Measurements from ENCODE around the gene APOBEC3A. TPM values are rescaled to one million over a fixed set of nuclear protein-coding genes. Genes with fewer than 3 reads are reported as not detected.

APOBEC3A gene
- total and polyA plus RNA-seq, 3 experiments from 2014 or later, result not detected

- H3K4me1 ChIP-seq (ENCODE audit: insufficient read depth, low read length), result no peaks in the 10 kb centered on the region
These were observed 5.7 kb upstream of the APOBEC3A start for GRCh38 chr22:38951734-38952133.

GRCh38 chr22:38952281-38952993 lies 5.0 kb upstream of the APOBEC3A start:
- H3K27me3 ChIP-seq (ENCODE audit: insufficient read depth, low read length, poor library complexity, severe bottlenecking), result no peaks in the 10 kb centered on the region
- Mint-ChIP-seq H3K27ac (peak overlapping the region in 2 of 8 donors; percentile 12 to 66), H3K27me3 (peaks cover 6 to 13% of the 10 kb centered on the region in 2 donors), H3K9me3 (no peaks in the 10 kb centered on the region), H3K36me3 (no peaks in the 10 kb centered on the region), H3K4me3 (no peak overlapping the region), H3K4me1 (peaks cover 0 to 5% (median 5%) of the 10 kb centered on the region in 3 donors)
- CTCF ChIA-PET, result interaction anchor here (1.1 to 1.8 kb wide), 2 partner anchors 25 to 50 kb away, joined by 3 to 4 read pairs; no protein-coding TSS in a partner anchor
- no peak for DNase-seq
- H3K4me1 ChIP-seq (ENCODE audit: insufficient read depth, low read length), result no peaks in the 10 kb centered on the region
- H3K27ac ChIP-seq (ENCODE audit: low read depth, low read length), result no peak overlapping the region
- H3K9me3 ChIP-seq (ENCODE audit: low read length), result no peaks in the 10 kb centered on the region
- H3K4me3 ChIP-seq (ENCODE audit: low read length), result no peak overlapping the region
- H3K36me3 ChIP-seq (ENCODE audit: insufficient read depth, low read length), result no peaks in the 10 kb centered on the region
- POLR2A ChIA-PET, result no interaction called here

More at GRCh38 chr22:38951734-38952133, 5.7 kb upstream of the APOBEC3A start:
- no peak overlapping the region for H3K27ac ChIP-seq (ENCODE audit: low read depth, low read length)
- no peak overlapping the region for H3K4me3 ChIP-seq (ENCODE audit: low read length)
- Mint-ChIP-seq H3K9me3 (no peaks in the 10 kb centered on the region), H3K4me3 (no peak overlapping the region), H3K27ac (no peak overlapping the region), H3K27me3 (peaks cover 10 to 19% of the 10 kb centered on the region in 2 donors), H3K4me1 (peaks cover 0 to 5% (median 5%) of the 10 kb centered on the region in 3 donors), H3K36me3 (no peaks in the 10 kb centered on the region)
- no peaks in the 10 kb centered on the region for H3K9me3 ChIP-seq (ENCODE audit: low read length)
- ChIA-PET CTCF (interaction anchor here (1.8 kb wide), 1 partner anchor 24 kb away, joined by 4 read pairs; no protein-coding TSS in a partner anchor), POLR2A (no interaction called here)
- DNase-seq, result no peak
- H3K27me3 ChIP-seq (ENCODE audit: insufficient read depth, low read length, poor library complexity, severe bottlenecking), result no peaks in the 10 kb centered on the region
- no peaks in the 10 kb centered on the region for H3K36me3 ChIP-seq (ENCODE audit: insufficient read depth, low read length)

DNA sequence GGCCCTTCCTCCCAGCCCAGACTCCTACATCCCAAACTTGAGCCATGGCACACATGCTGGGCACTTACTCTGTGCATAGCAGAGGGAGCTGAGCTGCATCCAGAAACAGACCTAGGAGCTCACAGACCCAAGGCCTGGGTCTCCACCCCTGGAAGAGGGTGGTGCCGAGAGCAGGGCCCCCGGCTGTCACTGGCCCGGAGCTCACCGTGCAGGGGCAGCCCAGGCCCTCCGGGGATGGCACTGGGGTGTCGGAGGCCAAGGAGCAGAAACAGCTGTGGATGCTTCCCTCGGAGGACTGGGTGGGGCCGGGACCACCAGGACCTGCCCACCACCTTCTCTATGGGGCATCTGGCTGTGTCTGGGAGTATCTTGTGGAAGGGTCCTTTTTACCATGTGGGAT lies 4.3 kb upstream of the APOBEC3A start:
- Mint-ChIP-seq H3K4me3 (no peak overlapping the region), H3K9me3 (no peaks in the 10 kb centered on the region), H3K36me3 (no peaks in the 10 kb centered on the region), H3K27ac (no peak overlapping the region), H3K27me3 (peaks cover 2 to 7% of the 10 kb centered on the region in 2 donors), H3K4me1 (peaks cover 0 to 5% (median 5%) of the 10 kb centered on the region in 3 donors)
- H3K27me3 ChIP-seq (ENCODE audit: insufficient read depth, low read length, poor library complexity, severe bottlenecking), result no peaks in the 10 kb centered on the region
- peak in 1 of 5 donors; percentile 25 for DNase-seq
- H3K4me1 ChIP-seq (ENCODE audit: insufficient read depth, low read length), result no peaks in the 10 kb centered on the region
- ChIA-PET POLR2A (no interaction called here), CTCF (interaction anchor here (1.1 kb wide), 1 partner anchor 50 kb away, joined by 3 read pairs; no protein-coding TSS in a partner anchor)
- no peaks in the 10 kb centered on the region for H3K36me3 ChIP-seq (ENCODE audit: insufficient read depth, low read length)
- H3K27ac ChIP-seq (ENCODE audit: low read depth, low read length), result no peak overlapping the region
- no peak overlapping the region for H3K4me3 ChIP-seq (ENCODE audit: low read length)
- no peaks in the 10 kb centered on the region for H3K9me3 ChIP-seq (ENCODE audit: low read length)

GRCh38 chr22:38953577-38954413 lies 3.6 kb upstream of the APOBEC3A start:
- Mint-ChIP-seq H3K36me3 (no peaks in the 10 kb centered on the region), H3K27ac (peak overlapping the region in 2 of 8 donors; percentile 33 to 46), H3K9me3 (no peaks in the 10 kb centered on the region), H3K4me3 (no peak overlapping the region), H3K4me1 (peaks cover 0 to 5% (median 5%) of the 10 kb centered on the region in 3 donors), H3K27me3 (peaks cover 0 to 3% of the 10 kb centered on the region in 2 donors)
- ChIA-PET CTCF (interaction anchor here (1.1 kb wide), 1 partner anchor 49 kb away, joined by 3 read pairs; no protein-coding TSS in a partner anchor), POLR2A (no interaction called here)
- H3K9me3 ChIP-seq (ENCODE audit: low read length), result no peaks in the 10 kb centered on the region
- DNase-seq, result peak in 2 of 5 donors; percentile 5 to 56
- no peaks in the 10 kb centered on the region for H3K36me3 ChIP-seq (ENCODE audit: insufficient read depth, low read length)
- H3K27ac ChIP-seq (ENCODE audit: low read depth, low read length), result no peak overlapping the region
- H3K4me3 ChIP-seq (ENCODE audit: low read length), result no peak overlapping the region
- H3K4me1 ChIP-seq (ENCODE audit: insufficient read depth, low read length), result no peaks in the 10 kb centered on the region
- H3K27me3 ChIP-seq (ENCODE audit: insufficient read depth, low read length, poor library complexity, severe bottlenecking), result no peaks in the 10 kb centered on the region

DNA sequence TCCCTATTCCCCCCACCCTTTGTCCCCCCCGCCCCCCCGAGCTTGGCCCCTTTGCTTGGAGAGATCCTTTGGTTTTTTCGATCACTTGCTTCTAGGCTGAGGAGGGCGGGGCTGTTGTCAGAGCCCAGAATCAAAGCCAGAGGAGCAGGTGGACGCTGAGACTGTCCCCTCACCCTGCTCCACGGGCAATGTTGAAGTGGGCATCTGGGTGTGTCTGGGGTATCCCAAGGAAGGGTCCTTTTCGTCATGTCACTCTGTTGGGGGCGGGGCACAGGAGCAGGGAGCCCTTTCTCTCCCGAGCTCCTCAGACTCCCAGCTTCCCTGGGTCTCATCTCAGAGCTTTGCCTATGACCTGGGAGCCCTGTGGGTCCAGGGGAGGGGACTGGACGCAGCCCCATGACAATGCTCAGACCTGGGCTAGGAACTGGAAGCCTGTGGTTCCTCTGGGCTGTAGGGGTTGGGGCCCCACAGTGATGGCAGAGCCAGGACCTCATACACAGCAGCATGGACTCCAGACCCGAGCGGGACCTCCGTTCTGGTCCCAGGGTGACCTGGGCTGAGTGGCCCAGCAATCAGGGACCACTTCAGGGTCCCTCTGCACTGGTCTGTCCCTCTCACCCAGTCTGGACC lies 2.9 kb upstream of the APOBEC3A start:
- CTCF ChIA-PET, result no interaction called here
- DNase-seq, result no peak
- Histone ChIP-seq H3K4me3 (ENCODE audit: low read length) (no peak overlapping the region), H3K27me3 (ENCODE audit: insufficient read depth, low read length, poor library complexity, severe bottlenecking) (no peaks in the 10 kb centered on the region), H3K9me3 (ENCODE audit: low read length) (no peaks in the 10 kb centered on the region), H3K36me3 (ENCODE audit: insufficient read depth, low read length) (no peaks in the 10 kb centered on the region), H3K4me1 (ENCODE audit: insufficient read depth, low read length) (no peaks in the 10 kb centered on the region), H3K27ac (ENCODE audit: low read depth, low read length) (no peak overlapping the region)
- no peak overlapping the region for H3K4me3 Mint-ChIP-seq
- peaks cover 0 to 5% (median 5%) of the 10 kb centered on the region in 3 donors for H3K4me1 Mint-ChIP-seq
- peak overlapping the region in 1 of 8 donors; percentile 66 for H3K27ac Mint-ChIP-seq
- no peaks in the 10 kb centered on the region for H3K9me3 Mint-ChIP-seq
- H3K27me3 Mint-ChIP-seq, result no peaks in the 10 kb centered on the region
- POLR2A ChIA-PET, result no interaction called here
- no peaks in the 10 kb centered on the region for H3K36me3 Mint-ChIP-seq

GRCh38 chr22:38955250-38955905 lies 2.0 kb upstream of the APOBEC3A start:
- POLR2A ChIA-PET, result no interaction called here

GRCh38 chr22:38955926-38956325 lies 1.5 kb upstream of the APOBEC3A start:
- ChIA-PET CTCF (interaction anchor here (1.6 kb wide), 1 partner anchor 13 kb away, joined by 4 read pairs; no protein-coding TSS in a partner anchor), POLR2A (no interaction called here)
- no peaks in the 10 kb centered on the region for H3K36me3 Mint-ChIP-seq
- no peaks in the 10 kb centered on the region for H3K27me3 ChIP-seq (ENCODE audit: insufficient read depth, low read length, poor library complexity, severe bottlenecking)
- DNase-seq, result no peak
- H3K27ac ChIP-seq (ENCODE audit: low read depth, low read length), result no peak overlapping the region
- peak overlapping the region in 1 of 8 donors; percentile 60 for H3K27ac Mint-ChIP-seq
- H3K4me3 Mint-ChIP-seq, result no peak overlapping the region
- H3K36me3 ChIP-seq (ENCODE audit: insufficient read depth, low read length), result no peaks in the 10 kb centered on the region
- H3K9me3 ChIP-seq (ENCODE audit: low read length), result no peaks in the 10 kb centered on the region
- H3K4me3 ChIP-seq (ENCODE audit: low read length), result no peak overlapping the region
- no peaks in the 10 kb centered on the region for H3K27me3 Mint-ChIP-seq
- H3K4me1 ChIP-seq (ENCODE audit: insufficient read depth, low read length), result no peaks in the 10 kb centered on the region
- peaks cover 0 to 5% (median 5%) of the 10 kb centered on the region in 3 donors for H3K4me1 Mint-ChIP-seq
- no peaks in the 10 kb centered on the region for H3K9me3 Mint-ChIP-seq

More at GRCh38 chr22:38955250-38955905, 2.0 kb upstream of the APOBEC3A start:
- Histone ChIP-seq H3K4me3 (ENCODE audit: low read length) (no peak overlapping the region), H3K36me3 (ENCODE audit: insufficient read depth, low read length) (no peaks in the 10 kb centered on the region), H3K27me3 (ENCODE audit: insufficient read depth, low read length, poor library complexity, severe bottlenecking) (no peaks in the 10 kb centered on the region), H3K4me1 (ENCODE audit: insufficient read depth, low read length) (no peaks in the 10 kb centered on the region), H3K27ac (ENCODE audit: low read depth, low read length) (no peak overlapping the region), H3K9me3 (ENCODE audit: low read length) (no peaks in the 10 kb centered on the region)
- Mint-ChIP-seq H3K9me3 (no peaks in the 10 kb centered on the region), H3K27me3 (no peaks in the 10 kb centered on the region), H3K4me3 (no peak overlapping the region), H3K36me3 (no peaks in the 10 kb centered on the region), H3K27ac (peak overlapping the region in 1 of 8 donors; percentile 71), H3K4me1 (peaks cover 0 to 5% (median 5%) of the 10 kb centered on the region in 3 donors)
- no peak for DNase-seq
- CTCF ChIA-PET, result interaction anchor here (1.6 kb wide), 1 partner anchor 13 kb away, joined by 4 read pairs; no protein-coding TSS in a partner anchor

All from CD8-positive, alpha-beta memory T cell (primary cell).